Neural cell (in vitro differentiated cells): ENCODE measurements around the gene IGSF21. TPM values are rescaled to one million over a fixed set of nuclear protein-coding genes. Genes with fewer than 3 reads are reported as not detected.

Source experiments
- H2AFZ ChIP-seq: fragments of 200-600, 300-800 bp; sonication (generic), shearing (Covaris generic); 2 replicates; pipeline ENCODE4 v1.6.0; 2014; ENCODE audit warnings: low read depth, mild to moderate bottlenecking, antibody characterized with exemption, low read length, moderate library complexity
- H3F3A ChIP-seq: fragments of 200-600 bp; shearing (Covaris generic); 2 replicates; pipeline ENCODE4 v1.6.1; 2016; ENCODE audit warnings: mild to moderate bottlenecking, moderate library complexity, mixed read lengths, antibody characterized with exemption, low read length; ENCODE audit not compliant: insufficient read depth, poor library complexity, severe bottlenecking
- H3K27ac ChIP-seq: fragments of 200-600, 300-800 bp; sonication (generic), shearing (Covaris generic); 2 replicates; pipeline ENCODE4 v1.5.1; 2014; ENCODE audit warnings: mild to moderate bottlenecking, low read length, moderate library complexity
- H3K27me3 ChIP-seq: fragments of 300-800, 200-600 bp; sonication (generic), shearing (Covaris generic); 2 replicates; pipeline ENCODE4 v1.6.0; 2014; ENCODE audit warnings: mild to moderate bottlenecking, low read depth, low read length, moderate library complexity; ENCODE audit not compliant: insufficient read depth
- H3K36me3 ChIP-seq: fragments of 300-800, 200-600 bp; sonication (generic), shearing (Covaris generic); 2 replicates; pipeline ENCODE4 v1.5.1; 2014; ENCODE audit warnings: mild to moderate bottlenecking, antibody characterized with exemption, low read length, moderate library complexity; ENCODE audit not compliant: insufficient read depth
- H3K4me2 ChIP-seq: fragments of 300-800, 200-600 bp; sonication (generic), shearing (Covaris generic); 2 replicates; pipeline ENCODE4 v1.6.0; 2014; ENCODE audit warnings: mild to moderate bottlenecking, low read length
- H3K4me3 ChIP-seq: fragments of 300-800, 200-600 bp; sonication (generic), shearing (Covaris generic); 2 replicates; pipeline ENCODE4 v1.5.1; 2014; ENCODE audit warnings: mild to moderate bottlenecking, low read length, moderate library complexity
- H3K79me2 ChIP-seq: fragments of 200-600 bp; shearing (Covaris generic); replicated peaks from 2 replicates; pipeline ENCODE4 v1.6.0; 2014; ENCODE audit warnings: mild to moderate bottlenecking, low read length, moderate library complexity; ENCODE audit not compliant: insufficient read depth
- H3K9ac ChIP-seq: fragments of 300-800, 200-600 bp; sonication (generic), shearing (Covaris generic); 2 replicates; pipeline ENCODE4 v1.6.1; 2016; ENCODE audit warnings: mild to moderate bottlenecking, low read length, mixed read lengths
- H3K9me2 ChIP-seq: fragments of 200-600 bp; shearing (Covaris generic); 2 replicates; pipeline ENCODE4 v1.6.1; 2016; ENCODE audit warnings: mild to moderate bottlenecking, low read length, mixed read lengths; ENCODE audit not compliant: insufficient read depth
- H3K9me3 ChIP-seq: fragments of 200-600, 300-800 bp; sonication (generic), shearing (Covaris generic); 2 replicates; pipeline ENCODE4 v1.6.1; 2016; ENCODE audit warnings: mild to moderate bottlenecking, mixed run types, low read length, moderate library complexity, mixed read lengths
- H4K20me1 ChIP-seq: fragments of 200-600 bp; shearing (Covaris generic); 2 replicates; pipeline ENCODE4 v1.6.1; 2016; ENCODE audit warnings: mild to moderate bottlenecking, mixed run types; ENCODE audit not compliant: insufficient read depth
- EP300 ChIP-seq: fragments of 450-650 bp; conservative IDR thresholded peaks from 2 replicates; pipeline ENCODE4 v1.6.1; 2014; ENCODE audit warnings: antibody characterized with exemption, mild to moderate bottlenecking, moderate library complexity; ENCODE audit not compliant: poor library complexity, severe bottlenecking
- EZH2 ChIP-seq: fragments of 200-600, 300-800 bp; shearing (Covaris generic), sonication (generic); IDR thresholded peaks from 2 replicates; pipeline ENCODE4 v1.6.1; 2014; ENCODE audit warnings: antibody characterized with exemption, low read length, borderline replicate concordance, mild to moderate bottlenecking; ENCODE audit not compliant: insufficient read depth, poor library complexity, severe bottlenecking
- MXI1 ChIP-seq: fragments of 450-650 bp; conservative IDR thresholded peaks from 2 replicates; pipeline ENCODE4 v1.6.1; 2014; ENCODE audit warnings: antibody characterized with exemption, mild to moderate bottlenecking; ENCODE audit not compliant: poor library complexity, severe bottlenecking
- POLR2AphosphoS5 ChIP-seq: IDR thresholded peaks from 2 replicates; pipeline ENCODE4 v1.6.1; 2012
- RAD21 ChIP-seq: fragments of 450-650 bp; conservative IDR thresholded peaks from 2 replicates; pipeline ENCODE4 v1.6.1; 2014; ENCODE audit warnings: antibody characterized with exemption, mild to moderate bottlenecking, moderate library complexity
- SMC3 ChIP-seq: fragments of 450-650 bp; conservative IDR thresholded peaks from 2 replicates; pipeline ENCODE4 v1.6.1; 2014; ENCODE audit warnings: antibody characterized with exemption, mild to moderate bottlenecking, moderate library complexity; ENCODE audit not compliant: poor library complexity
- TAF1 ChIP-seq: IDR thresholded peaks from 2 replicates; pipeline ENCODE4 v1.6.1; 2012; ENCODE audit warnings: low read depth
- polyA plus RNA-seq: library from polyadenylated mRNA; depleted of rRNA; stranded (reverse); fragments of >200 nt; gene quantifications from 2 replicates; pipeline ENCODE4 v1.2.3, GENCODE V29; 2014
- TF ChIP-seq, protein P1 (sequence below): IDR thresholded peaks from 2 replicates; pipeline ENCODE4 v1.6.1; 2012; ENCODE audit warnings: borderline replicate concordance
- TF ChIP-seq, protein P2 (sequence below): fragments of 450-650 bp; IDR thresholded peaks from 2 replicates; pipeline ENCODE4 v1.5.1; 2014; ENCODE audit warnings: antibody characterized with exemption, mild to moderate bottlenecking, moderate library complexity; ENCODE audit not compliant: poor library complexity, severe bottlenecking

Gene IGSF21
- polyA plus RNA-seq, 1 donor from 2014 or later = 2.4 TPM

DNA sequence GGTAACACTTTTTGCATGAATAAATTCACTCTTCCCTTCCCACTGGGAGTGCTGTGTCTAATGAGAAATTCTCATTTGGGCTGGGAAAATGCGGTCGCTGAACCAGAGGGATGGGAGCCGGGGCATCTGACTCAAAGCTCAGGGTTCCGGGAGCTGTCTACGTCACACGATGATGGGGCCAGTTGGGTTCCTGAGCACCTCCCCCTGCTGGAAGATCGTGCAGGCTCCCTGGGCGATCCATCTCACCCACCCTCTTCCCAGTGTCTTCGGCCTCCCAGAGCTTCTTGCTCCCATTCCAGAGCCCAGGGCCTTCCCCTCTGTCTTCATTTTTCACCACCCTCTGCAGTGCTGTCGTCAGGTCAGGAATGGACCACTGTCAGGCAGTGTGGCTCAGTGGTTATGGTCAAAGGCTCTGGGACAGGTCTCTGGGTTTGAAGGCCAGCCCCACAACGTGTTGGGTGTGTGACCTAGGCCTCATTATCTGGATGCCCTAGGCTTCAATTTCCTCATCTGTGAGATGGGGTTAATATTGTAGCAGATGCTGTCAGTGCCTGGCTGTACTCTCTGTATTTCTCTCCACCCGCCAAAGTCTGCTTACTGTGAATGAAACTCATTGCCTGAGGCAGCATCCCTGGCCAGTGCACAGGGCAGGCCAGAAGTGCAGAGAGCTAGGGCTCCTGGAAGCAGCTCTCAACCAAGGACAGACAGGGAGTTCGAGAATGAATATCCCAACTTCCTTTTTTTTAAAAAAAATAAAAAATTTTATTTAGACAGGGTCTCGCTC, 31.8 kb downstream of the IGSF21 start:
- H3K9me2 ChIP-seq = no peaks in the 10 kb centered on the region
- H3K4me2 ChIP-seq = no peak overlapping the region
- H3F3A ChIP-seq = no peaks in the 10 kb centered on the region
- H3K79me2 ChIP-seq = no peaks in the 10 kb centered on the region
- H2AFZ ChIP-seq = no peak overlapping the region
- H3K36me3 ChIP-seq = no peaks in the 10 kb centered on the region
- no peak overlapping the region for H3K4me3 ChIP-seq
- no peaks in the 10 kb centered on the region for H3K9me3 ChIP-seq
- H3K9ac ChIP-seq = no peak overlapping the region
- no peak overlapping the region for H3K27ac ChIP-seq
- no peaks in the 10 kb centered on the region for H4K20me1 ChIP-seq
- no peaks in the 10 kb centered on the region for H3K27me3 ChIP-seq
- TF ChIP-seq POLR2AphosphoS5 (no peak), EZH2 (no peak), RAD21 (no peak), SMC3 (no peak), EP300 (no peak), TAF1 (no peak)
- TF ChIP-seq, protein P1, sequence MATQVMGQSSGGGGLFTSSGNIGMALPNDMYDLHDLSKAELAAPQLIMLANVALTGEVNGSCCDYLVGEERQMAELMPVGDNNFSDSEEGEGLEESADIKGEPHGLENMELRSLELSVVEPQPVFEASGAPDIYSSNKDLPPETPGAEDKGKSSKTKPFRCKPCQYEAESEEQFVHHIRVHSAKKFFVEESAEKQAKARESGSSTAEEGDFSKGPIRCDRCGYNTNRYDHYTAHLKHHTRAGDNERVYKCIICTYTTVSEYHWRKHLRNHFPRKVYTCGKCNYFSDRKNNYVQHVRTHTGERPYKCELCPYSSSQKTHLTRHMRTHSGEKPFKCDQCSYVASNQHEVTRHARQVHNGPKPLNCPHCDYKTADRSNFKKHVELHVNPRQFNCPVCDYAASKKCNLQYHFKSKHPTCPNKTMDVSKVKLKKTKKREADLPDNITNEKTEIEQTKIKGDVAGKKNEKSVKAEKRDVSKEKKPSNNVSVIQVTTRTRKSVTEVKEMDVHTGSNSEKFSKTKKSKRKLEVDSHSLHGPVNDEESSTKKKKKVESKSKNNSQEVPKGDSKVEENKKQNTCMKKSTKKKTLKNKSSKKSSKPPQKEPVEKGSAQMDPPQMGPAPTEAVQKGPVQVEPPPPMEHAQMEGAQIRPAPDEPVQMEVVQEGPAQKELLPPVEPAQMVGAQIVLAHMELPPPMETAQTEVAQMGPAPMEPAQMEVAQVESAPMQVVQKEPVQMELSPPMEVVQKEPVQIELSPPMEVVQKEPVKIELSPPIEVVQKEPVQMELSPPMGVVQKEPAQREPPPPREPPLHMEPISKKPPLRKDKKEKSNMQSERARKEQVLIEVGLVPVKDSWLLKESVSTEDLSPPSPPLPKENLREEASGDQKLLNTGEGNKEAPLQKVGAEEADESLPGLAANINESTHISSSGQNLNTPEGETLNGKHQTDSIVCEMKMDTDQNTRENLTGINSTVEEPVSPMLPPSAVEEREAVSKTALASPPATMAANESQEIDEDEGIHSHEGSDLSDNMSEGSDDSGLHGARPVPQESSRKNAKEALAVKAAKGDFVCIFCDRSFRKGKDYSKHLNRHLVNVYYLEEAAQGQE = no peak

DNA sequence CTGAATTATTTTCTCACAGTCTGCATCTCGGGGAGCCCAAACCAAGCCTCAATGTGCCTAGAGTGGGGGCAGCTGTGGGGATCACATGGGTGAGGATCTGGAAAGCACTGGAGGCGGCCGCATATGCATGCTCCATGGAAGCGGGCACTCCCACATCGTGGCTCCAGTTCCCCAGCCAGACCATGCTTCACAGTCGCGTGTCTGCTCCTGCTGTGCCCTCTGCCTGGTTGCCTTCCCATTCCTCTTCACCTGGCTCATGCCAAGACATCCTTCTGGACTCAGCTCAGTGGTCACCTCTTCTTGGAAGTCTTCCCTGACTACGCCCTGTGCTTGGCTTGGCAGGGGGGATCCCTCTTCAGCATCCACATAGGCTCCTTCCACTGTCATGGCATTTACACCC, 32.8 kb downstream of the IGSF21 start:
- H2AFZ ChIP-seq = no peak overlapping the region
- no peaks in the 10 kb centered on the region for H3K36me3 ChIP-seq
- TF ChIP-seq EZH2 = no peak
- TF ChIP-seq EP300 = no peak
- TF ChIP-seq TAF1 = no peak
- TF ChIP-seq, protein P2, sequence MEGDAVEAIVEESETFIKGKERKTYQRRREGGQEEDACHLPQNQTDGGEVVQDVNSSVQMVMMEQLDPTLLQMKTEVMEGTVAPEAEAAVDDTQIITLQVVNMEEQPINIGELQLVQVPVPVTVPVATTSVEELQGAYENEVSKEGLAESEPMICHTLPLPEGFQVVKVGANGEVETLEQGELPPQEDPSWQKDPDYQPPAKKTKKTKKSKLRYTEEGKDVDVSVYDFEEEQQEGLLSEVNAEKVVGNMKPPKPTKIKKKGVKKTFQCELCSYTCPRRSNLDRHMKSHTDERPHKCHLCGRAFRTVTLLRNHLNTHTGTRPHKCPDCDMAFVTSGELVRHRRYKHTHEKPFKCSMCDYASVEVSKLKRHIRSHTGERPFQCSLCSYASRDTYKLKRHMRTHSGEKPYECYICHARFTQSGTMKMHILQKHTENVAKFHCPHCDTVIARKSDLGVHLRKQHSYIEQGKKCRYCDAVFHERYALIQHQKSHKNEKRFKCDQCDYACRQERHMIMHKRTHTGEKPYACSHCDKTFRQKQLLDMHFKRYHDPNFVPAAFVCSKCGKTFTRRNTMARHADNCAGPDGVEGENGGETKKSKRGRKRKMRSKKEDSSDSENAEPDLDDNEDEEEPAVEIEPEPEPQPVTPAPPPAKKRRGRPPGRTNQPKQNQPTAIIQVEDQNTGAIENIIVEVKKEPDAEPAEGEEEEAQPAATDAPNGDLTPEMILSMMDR = no peak
- TF ChIP-seq, protein P1 = no peak
- TF ChIP-seq RAD21 = no peak
- TF ChIP-seq MXI1 = no peak
- TF ChIP-seq SMC3 = no peak
- no peak for TF ChIP-seq POLR2AphosphoS5
- H3K4me3 ChIP-seq = no peak overlapping the region
- no peaks in the 10 kb centered on the region for H3K9me3 ChIP-seq
- H3K79me2 ChIP-seq = no peaks in the 10 kb centered on the region
- H3F3A ChIP-seq = no peaks in the 10 kb centered on the region
- H3K9me2 ChIP-seq = no peaks in the 10 kb centered on the region
- no peak overlapping the region for H3K27ac ChIP-seq
- no peak overlapping the region for H3K9ac ChIP-seq
- no peaks in the 10 kb centered on the region for H4K20me1 ChIP-seq
- H3K4me2 ChIP-seq = no peak overlapping the region
- no peaks in the 10 kb centered on the region for H3K27me3 ChIP-seq
